ENCODE data around the gene BABAM1. TPM values are rescaled to one million over a fixed set of nuclear protein-coding genes. Genes with fewer than 3 reads are reported as not detected.

Gene BABAM1
- total RNA-seq, 2 donors from 2014 or later = 67.9 to 71.7 TPM

DNA sequence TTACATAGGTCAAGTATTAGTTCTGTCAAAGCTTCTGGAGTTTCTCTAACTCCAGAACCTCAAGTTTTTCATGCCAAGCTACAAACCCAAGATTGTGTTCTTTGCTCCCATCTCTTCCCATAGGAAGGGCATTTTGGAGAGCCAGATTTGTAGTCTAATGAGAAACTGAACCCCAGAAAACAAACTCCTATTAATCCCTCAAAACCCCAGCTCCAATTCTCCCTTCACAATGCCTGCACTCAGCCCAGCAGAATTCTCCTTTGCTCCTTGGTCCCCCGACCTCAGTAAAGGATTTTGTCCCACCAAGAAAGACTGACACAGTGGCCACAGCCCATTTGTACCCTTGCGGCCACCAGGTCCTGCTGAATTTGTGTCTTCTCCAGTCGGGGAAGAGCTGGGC lies 11.1 kb upstream of the BABAM1 start:
- Histone ChIP-seq H3K4me3 (no peak overlapping the region), H3K27ac (no peak overlapping the region), H3K9me3 (peaks cover 0 to 7% of the 10 kb centered on the region in 2 donors), H3K36me3 (no peaks in the 10 kb centered on the region), H3K27me3 (no peaks in the 10 kb centered on the region), H3K4me1 (no peaks in the 10 kb centered on the region)
- no peak for TF ChIP-seq CTCF (IDR thresholded peaks at IDR 0.05)
- DNase-seq (ENCODE audit: low spot score) = no peak

DNA sequence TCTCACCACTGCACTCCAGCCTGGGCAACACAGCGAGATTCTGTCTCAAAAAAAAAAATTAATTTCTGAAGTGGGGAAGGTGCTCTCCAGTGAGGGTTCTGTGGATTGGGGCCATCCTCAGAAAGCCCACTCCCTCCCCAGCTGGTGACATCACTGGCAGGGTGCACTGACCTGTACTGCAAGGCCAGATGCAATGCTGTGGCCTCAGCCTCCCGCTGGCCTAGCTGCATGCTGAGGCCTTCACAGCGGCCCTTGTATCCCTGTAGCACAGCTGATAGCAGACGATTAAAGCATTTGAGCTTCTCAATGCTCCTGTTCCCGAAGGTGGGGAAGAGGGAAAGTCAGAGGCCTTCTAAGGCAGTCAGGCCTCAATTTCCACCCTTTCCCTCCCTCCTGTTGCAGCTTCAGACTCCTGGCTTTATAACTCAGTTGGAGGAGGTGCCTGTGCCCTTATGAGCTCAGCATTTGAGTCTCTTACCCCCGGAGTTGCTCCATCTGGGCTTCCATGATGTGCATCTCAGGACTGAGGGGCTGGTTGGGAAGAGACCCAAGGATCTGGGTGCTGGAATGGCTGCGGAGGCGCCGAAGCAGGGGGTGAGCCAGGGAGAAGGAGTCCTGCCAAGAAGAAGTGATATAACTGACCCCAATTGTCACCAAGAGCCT lies 8.0 kb upstream of the BABAM1 start:
- DNase-seq (ENCODE audit: low spot score) = no peak
- Histone ChIP-seq H3K4me1 (no peaks in the 10 kb centered on the region), H3K9me3 (peaks cover 0 to 7% of the 10 kb centered on the region in 2 donors), H3K27ac (no peak overlapping the region), H3K27me3 (no peaks in the 10 kb centered on the region), H3K4me3 (no peak overlapping the region), H3K36me3 (no peaks in the 10 kb centered on the region)
- no peak for TF ChIP-seq CTCF (IDR thresholded peaks at IDR 0.05)

DNA sequence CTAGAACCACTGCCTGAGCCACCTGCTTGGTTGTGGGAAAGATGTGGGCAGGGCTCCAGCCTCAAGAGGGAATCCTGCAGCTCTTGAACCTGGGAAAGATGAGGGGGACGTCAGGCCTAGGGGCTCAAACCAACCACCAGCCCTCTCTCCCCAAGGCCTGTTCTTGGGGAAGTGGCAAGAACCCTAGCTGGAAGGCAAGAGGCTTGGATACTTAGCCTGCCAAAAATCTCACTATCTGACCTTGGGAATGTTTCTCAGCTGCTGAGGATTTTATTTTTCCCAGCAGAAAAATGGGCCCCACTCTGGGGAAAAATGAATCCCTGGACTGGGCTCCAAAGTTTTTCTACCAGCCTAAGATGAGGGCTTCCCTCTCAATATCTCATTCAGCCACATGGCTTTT lies 7.3 kb upstream of the BABAM1 start:
- Histone ChIP-seq H3K9me3 (peaks cover 0 to 7% of the 10 kb centered on the region in 2 donors), H3K36me3 (no peaks in the 10 kb centered on the region), H3K27ac (no peak overlapping the region), H3K4me3 (no peak overlapping the region), H3K4me1 (no peaks in the 10 kb centered on the region), H3K27me3 (no peaks in the 10 kb centered on the region)
- DNase-seq (ENCODE audit: low spot score) = no peak
- no peak for TF ChIP-seq CTCF (IDR thresholded peaks at IDR 0.05)

DNA sequence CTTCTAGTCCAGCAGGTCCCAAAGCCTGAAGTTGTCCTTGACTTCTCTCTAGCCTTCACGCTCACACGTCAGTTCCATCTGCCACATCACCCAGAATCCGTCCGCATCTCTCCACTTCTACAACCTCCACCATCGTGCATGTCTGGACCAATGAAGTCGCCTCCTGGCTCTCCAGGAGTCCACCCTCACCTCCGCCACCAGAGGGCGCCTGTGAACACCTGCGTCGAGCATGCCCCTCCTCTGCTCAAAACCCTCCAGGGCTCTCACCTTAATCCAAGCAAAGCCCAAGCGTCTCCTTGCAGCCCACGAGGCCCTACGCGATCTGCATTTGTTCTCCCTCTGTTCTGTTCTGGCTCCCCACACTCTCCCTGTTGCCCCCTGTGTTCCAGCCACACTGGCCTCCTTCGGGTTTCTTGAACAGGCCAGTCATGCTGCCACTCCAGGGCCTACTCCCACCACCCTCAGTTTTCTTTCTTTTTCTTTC lies 6.4 kb upstream of the BABAM1 start:
- no peak overlapping the region for H3K4me3 ChIP-seq

DNA sequence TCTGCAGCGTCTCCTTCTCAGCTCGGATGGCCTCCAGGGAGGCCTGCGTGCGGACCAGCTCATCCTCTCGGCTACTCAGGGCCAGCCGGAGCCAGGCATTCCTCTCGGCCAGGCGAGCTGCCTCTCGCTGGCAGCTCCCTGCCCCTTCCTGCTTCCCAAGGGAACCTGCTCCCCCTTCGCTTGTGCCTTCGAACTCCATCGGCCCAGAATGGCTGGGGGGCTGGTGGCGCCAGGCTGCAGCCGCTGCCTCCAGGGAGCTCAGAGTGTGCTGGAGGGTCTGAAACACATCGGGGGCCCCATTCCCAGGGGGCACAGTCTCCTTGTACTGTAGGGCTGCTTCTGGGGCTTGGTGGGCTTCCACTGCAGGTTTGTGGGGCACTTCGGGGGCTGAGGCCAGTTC lies 4.7 kb upstream of the BABAM1 start:
- H3K4me3 ChIP-seq = peak overlapping the region in 1 of 2 donors; percentile 49

More for the DNA sequence above, 6.4 kb upstream of the BABAM1 start:
- Histone ChIP-seq H3K9me3 (peaks cover 0 to 7% of the 10 kb centered on the region in 2 donors), H3K27me3 (no peaks in the 10 kb centered on the region), H3K36me3 (no peaks in the 10 kb centered on the region), H3K4me1 (no peaks in the 10 kb centered on the region), H3K27ac (no peak overlapping the region)
- DNase-seq (ENCODE audit: low spot score) = peak; percentile 82
- TF ChIP-seq CTCF (IDR thresholded peaks at IDR 0.05) = peak; percentile 76 to 85

More for the DNA sequence above, 4.7 kb upstream of the BABAM1 start:
- no peak for DNase-seq (ENCODE audit: low spot score)
- no peaks in the 10 kb centered on the region for H3K27me3 ChIP-seq
- H3K4me1 ChIP-seq = peaks cover 0 to under 1% of the 10 kb centered on the region in 2 donors
- peaks cover 0 to 7% of the 10 kb centered on the region in 2 donors for H3K9me3 ChIP-seq
- no peaks in the 10 kb centered on the region for H3K36me3 ChIP-seq
- no peak overlapping the region for H3K27ac ChIP-seq
- no peak for TF ChIP-seq CTCF (IDR thresholded peaks at IDR 0.05)
